Parathyroid adenoma (tissue), 2 donors: Measurements from ENCODE around the gene ZBP1.
A peak's percentile ranks its signal among the peaks of the same experiment; 100 is the strongest.

Source experiments
- H2AFZ ChIP-seq: fragments of 300-600 bp; sonication (generic); one replicate; pipeline ENCODE4 v1.7.0; 2017; ENCODE audit warnings: antibody characterized with exemption, mild to moderate bottlenecking
- H3K27ac ChIP-seq: fragments of 300-600 bp; sonication (generic); one replicate; pipeline ENCODE4 v1.7.0; 2017
- H3K27me3 ChIP-seq: fragments of 300-600 bp; sonication (generic); one replicate; pipeline ENCODE4 v1.7.0; 2017; ENCODE audit warnings: low read length; ENCODE audit not compliant: control insufficient read depth, insufficient read depth
- H3K36me3 ChIP-seq: fragments of 300-600 bp; sonication (generic); one replicate; pipeline ENCODE4 v1.7.0; 2017; ENCODE audit warnings: low read length; ENCODE audit not compliant: control insufficient read depth, insufficient read depth
- H3K4me1 ChIP-seq: fragments of 300-600 bp; sonication (generic); one replicate; pipeline ENCODE4 v1.7.0; 2017; ENCODE audit warnings: control low read depth
- H3K4me2 ChIP-seq: fragments of 300-600 bp; sonication (generic); one replicate; pipeline ENCODE4 v1.7.0; 2017; ENCODE audit warnings: low read length
- H3K4me3 ChIP-seq: fragments of 300-600 bp; sonication (generic); one replicate; pipeline ENCODE4 v1.7.0; 2017; ENCODE audit warnings: low read depth, low read length
- H3K79me2 ChIP-seq: fragments of 300-600 bp; sonication (generic); one replicate; pipeline ENCODE4 v1.7.0; 2017; ENCODE audit warnings: control low read depth
- H3K9ac ChIP-seq: fragments of 300-600 bp; sonication (generic); one replicate; pipeline ENCODE4 v1.7.0; 2017; ENCODE audit warnings: mild to moderate bottlenecking
- H3K9me3 ChIP-seq: fragments of 300-600 bp; sonication (generic); one replicate; pipeline ENCODE4 v1.7.0; 2017; ENCODE audit warnings: low read length; ENCODE audit not compliant: control insufficient read depth
- TF ChIP-seq, protein P1 (sequence below): fragments of 300-600 bp; sonication (generic); IDR thresholded peaks from one replicate; pipeline ENCODE4 v1.7.0; 2017; ENCODE audit warnings: antibody characterized with exemption, mild to moderate bottlenecking
- donor health status: primary hyperparathyroidism.

The ZBP1 gene

DNA sequence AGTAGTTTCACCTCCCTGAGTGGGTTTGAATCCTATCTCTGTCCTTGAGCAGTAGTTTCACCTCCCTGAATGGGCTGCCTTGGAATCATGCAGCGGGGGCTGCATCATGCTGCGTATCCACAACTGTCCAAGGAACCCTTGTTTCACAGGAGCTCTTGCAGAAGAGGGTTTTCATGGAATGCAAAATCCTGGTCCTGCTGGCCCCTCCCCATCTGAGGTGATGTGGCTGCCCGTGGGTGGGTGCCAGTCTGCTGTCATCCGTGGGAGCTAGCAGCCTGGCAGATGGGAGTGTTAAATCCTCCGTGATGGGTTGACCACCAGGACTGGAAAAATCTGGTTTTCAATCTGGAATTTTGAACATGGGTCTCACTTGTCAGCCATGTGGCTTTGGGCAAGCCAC is 21.7 kb downstream of the ZBP1 start:
- Histone ChIP-seq H2AFZ (no peak overlapping the region), H3K27me3 (no peaks in the 10 kb centered on the region), H3K4me2 (no peak overlapping the region), H3K9ac (no peak overlapping the region), H3K27ac (no peak overlapping the region), H3K4me3 (no peak overlapping the region), H3K79me2 (no peaks in the 10 kb centered on the region), H3K9me3 (no peaks in the 10 kb centered on the region), H3K36me3 (no peaks in the 10 kb centered on the region), H3K4me1 (no peaks in the 10 kb centered on the region)
- TF ChIP-seq, protein P1, sequence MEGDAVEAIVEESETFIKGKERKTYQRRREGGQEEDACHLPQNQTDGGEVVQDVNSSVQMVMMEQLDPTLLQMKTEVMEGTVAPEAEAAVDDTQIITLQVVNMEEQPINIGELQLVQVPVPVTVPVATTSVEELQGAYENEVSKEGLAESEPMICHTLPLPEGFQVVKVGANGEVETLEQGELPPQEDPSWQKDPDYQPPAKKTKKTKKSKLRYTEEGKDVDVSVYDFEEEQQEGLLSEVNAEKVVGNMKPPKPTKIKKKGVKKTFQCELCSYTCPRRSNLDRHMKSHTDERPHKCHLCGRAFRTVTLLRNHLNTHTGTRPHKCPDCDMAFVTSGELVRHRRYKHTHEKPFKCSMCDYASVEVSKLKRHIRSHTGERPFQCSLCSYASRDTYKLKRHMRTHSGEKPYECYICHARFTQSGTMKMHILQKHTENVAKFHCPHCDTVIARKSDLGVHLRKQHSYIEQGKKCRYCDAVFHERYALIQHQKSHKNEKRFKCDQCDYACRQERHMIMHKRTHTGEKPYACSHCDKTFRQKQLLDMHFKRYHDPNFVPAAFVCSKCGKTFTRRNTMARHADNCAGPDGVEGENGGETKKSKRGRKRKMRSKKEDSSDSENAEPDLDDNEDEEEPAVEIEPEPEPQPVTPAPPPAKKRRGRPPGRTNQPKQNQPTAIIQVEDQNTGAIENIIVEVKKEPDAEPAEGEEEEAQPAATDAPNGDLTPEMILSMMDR = no peak

DNA sequence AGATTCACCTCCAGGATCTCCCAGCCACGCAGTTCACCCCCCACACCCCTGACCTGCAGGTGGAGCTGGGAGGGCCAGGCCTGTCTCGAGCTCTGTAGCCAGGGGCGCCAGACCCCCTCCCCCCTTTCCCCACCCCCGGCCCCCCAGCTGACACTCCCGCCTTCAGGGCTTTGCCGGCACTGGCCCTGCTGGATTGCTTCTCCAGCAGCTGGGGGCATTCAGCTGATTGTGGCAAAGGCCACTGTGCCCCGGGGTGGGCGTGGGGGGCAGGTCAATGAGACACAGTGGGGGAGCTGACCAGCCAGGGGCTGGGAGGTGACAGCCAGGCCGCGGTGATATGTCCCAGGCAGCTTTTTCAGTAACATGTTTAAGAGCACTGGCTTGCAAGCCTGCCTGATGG is 22.2 kb downstream of the ZBP1 start:
- no peaks in the 10 kb centered on the region for H3K9me3 ChIP-seq
- H3K27me3 ChIP-seq = no peaks in the 10 kb centered on the region
- no peaks in the 10 kb centered on the region for H3K4me1 ChIP-seq
- TF ChIP-seq, protein P1 = no peak
- no peaks in the 10 kb centered on the region for H3K79me2 ChIP-seq
- H3K4me2 ChIP-seq = no peak overlapping the region
- no peak overlapping the region for H3K4me3 ChIP-seq
- no peak overlapping the region for H2AFZ ChIP-seq
- no peak overlapping the region for H3K9ac ChIP-seq
- H3K27ac ChIP-seq = no peak overlapping the region
- H3K36me3 ChIP-seq = no peaks in the 10 kb centered on the region

DNA sequence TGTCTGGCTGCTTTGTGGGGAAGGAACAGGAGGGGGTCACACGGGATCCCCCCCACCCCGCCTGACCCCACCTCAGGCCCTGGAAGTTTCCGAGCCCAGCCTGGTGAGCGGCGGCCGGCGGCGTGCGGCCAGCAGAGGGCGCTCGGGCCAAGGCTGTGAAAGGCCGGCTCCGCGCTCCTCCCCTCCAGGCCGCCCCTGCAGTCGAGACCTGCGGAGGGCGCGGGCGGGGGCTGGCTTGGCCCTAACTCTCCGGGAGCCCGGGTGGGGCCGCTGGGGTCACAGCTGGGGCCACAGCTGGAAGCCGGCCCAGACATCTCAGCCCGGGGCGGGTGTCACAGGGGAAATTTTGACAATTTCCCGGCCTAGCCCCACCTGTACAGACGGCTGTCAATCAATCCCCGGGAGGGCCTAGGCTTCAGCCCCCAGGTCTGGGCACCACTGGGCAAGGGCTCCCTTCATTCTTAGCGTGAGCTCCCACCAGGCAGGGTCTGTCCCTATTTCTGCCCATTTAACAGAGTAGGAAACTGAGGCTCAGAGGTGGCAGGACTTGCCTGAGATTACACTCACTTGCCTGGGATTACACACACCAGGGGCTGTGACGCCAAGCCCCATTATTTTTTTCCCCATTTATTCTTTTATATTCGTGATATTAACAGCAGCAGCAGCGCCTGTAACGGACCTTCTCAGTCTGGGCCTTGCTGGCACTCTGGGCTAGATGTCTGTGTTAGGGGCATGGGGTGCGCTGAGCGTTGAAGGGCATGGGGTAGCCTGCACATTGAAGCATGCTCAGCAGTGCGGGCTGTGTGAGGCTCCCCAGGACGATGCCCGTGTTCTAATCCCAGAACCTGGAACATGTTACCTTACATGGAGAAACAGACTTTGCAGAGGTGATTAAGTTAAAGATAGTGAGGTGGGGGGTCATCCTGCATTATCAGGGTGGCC is 23.0 kb downstream of the ZBP1 start:
- TF ChIP-seq, protein P1 = peak; percentile 91
- no peaks in the 10 kb centered on the region for H3K9me3 ChIP-seq
- no peaks in the 10 kb centered on the region for H3K79me2 ChIP-seq
- H2AFZ ChIP-seq = peak overlapping the region; percentile 57
- no peaks in the 10 kb centered on the region for H3K4me1 ChIP-seq
- peak overlapping the region; percentile 31 for H3K4me3 ChIP-seq
- peak overlapping the region; percentile 69 for H3K4me2 ChIP-seq
- no peaks in the 10 kb centered on the region for H3K27me3 ChIP-seq
- no peak overlapping the region for H3K27ac ChIP-seq
- no peaks in the 10 kb centered on the region for H3K36me3 ChIP-seq
- no peak overlapping the region for H3K9ac ChIP-seq

DNA sequence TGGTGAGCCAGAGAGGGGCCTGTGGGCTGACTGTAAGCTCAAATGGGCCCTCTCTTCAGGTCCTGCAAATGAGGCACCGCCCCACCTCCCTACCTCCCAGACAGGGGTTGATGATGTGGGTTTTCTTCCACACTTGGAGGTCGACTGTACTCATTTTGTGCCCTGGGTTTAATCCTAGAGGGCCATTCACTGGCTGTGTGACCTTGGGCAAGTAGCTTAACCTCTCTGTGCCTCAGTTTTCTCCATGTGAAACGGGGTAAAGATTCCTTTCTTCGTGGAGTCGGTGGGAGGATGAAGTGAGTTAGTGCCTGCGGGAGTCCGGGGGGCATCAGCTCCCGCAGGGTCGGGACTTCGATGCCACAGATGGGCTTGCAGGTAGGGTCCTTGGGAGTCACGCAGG is 23.9 kb downstream of the ZBP1 start:
- H3K4me1 ChIP-seq = no peaks in the 10 kb centered on the region
- no peak overlapping the region for H3K4me2 ChIP-seq
- no peak overlapping the region for H2AFZ ChIP-seq
- H3K27me3 ChIP-seq = no peaks in the 10 kb centered on the region
- H3K9me3 ChIP-seq = no peaks in the 10 kb centered on the region
- no peaks in the 10 kb centered on the region for H3K79me2 ChIP-seq
- TF ChIP-seq, protein P1 = no peak
- no peak overlapping the region for H3K9ac ChIP-seq
- no peak overlapping the region for H3K27ac ChIP-seq
- H3K4me3 ChIP-seq = no peak overlapping the region
- no peaks in the 10 kb centered on the region for H3K36me3 ChIP-seq
